GM12872 (cell line): ENCODE data around the gene FRMD4A.

ENCODE experiments used
- TF ChIP-seq, protein P1 (sequence below): IDR thresholded peaks from 3 replicates; pipeline ENCODE4 v1.5.1; 2011; ENCODE audit warnings: low read depth, mild to moderate bottlenecking, low read length, moderate library complexity; ENCODE audit not compliant: insufficient read depth

Gene FRMD4A

DNA sequence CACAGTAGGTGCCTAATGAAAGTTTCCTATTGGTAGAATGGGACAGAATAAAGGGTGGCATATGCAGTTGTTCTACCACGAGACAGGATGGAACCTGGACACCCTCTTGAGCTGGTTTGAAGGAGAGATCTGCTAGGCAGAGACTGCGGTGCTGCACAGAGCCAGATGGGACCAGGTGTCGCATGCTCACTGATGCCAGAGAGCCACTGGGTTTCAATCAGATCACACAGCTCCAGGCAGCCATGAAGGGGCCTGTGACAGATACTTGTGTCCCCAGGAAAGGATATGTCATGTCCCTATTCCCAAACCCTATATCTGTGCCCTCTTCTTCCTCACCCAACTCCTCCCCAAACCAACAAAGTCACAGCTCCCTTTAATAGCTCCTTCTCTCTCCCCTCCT, 508.2 kb downstream of the FRMD4A start:
- TF ChIP-seq, protein P1, sequence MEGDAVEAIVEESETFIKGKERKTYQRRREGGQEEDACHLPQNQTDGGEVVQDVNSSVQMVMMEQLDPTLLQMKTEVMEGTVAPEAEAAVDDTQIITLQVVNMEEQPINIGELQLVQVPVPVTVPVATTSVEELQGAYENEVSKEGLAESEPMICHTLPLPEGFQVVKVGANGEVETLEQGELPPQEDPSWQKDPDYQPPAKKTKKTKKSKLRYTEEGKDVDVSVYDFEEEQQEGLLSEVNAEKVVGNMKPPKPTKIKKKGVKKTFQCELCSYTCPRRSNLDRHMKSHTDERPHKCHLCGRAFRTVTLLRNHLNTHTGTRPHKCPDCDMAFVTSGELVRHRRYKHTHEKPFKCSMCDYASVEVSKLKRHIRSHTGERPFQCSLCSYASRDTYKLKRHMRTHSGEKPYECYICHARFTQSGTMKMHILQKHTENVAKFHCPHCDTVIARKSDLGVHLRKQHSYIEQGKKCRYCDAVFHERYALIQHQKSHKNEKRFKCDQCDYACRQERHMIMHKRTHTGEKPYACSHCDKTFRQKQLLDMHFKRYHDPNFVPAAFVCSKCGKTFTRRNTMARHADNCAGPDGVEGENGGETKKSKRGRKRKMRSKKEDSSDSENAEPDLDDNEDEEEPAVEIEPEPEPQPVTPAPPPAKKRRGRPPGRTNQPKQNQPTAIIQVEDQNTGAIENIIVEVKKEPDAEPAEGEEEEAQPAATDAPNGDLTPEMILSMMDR: no peak

DNA sequence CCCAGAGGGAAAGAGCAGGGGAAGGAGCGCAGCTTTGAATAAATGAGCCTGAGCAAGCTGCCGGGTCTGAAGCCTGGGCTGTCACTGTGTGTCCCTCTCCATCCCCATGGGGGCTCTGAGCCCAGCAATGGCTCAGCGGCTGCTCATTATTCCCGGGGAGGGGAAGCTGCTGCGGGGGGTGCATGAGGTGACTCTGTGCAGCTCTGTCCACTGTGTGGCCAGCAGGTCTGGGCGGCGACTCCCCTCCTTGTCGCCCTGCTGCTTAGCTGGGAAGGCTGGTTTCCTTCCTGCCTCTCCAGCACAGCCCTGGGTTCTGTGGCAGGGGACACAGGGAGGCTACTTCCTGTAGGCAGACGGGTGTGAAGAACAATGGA, 509.8 kb downstream of the FRMD4A start:
- TF ChIP-seq, protein P1: no peak

DNA sequence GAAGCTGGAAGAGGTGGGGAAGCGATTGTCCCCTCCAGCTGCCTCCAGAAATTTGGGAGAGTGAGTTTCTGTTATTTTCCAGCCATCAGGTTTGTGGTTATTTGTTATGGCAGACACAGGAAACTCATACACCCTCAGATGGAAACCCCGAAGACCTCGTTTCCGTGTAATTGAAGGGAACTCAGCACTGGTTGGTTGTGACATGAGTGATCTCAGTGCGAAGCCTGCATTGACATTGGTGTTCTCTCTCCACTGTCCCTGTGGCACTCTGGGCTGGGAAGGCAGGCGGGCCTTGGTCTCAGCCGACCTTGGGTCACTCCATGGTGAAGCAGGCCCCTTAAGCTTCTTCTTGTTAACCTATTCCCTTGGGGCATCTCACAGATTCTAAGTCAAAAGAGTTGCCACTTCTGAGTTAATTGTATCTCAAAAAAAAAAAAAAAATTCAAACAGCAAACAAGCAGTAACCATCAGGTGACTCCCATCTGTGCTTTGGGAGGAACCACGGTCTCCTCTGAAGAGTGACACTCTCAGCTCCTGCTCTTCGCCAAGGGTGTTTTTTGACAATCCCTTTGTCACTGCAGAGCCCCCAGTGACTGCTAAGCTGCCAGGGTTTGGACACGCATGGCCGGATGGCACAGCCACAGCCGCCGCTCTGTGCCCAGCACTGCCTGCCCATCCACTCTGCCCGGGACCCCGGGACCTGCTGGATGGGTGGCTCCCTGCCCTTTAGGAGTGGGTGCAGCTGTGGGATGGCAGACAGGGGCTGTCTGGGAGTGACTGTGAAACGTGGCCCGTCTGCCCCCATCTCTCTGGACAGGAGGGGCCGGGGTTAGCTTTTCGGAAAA, 510.4 kb downstream of the FRMD4A start:
- TF ChIP-seq, protein P1: no peak

DNA sequence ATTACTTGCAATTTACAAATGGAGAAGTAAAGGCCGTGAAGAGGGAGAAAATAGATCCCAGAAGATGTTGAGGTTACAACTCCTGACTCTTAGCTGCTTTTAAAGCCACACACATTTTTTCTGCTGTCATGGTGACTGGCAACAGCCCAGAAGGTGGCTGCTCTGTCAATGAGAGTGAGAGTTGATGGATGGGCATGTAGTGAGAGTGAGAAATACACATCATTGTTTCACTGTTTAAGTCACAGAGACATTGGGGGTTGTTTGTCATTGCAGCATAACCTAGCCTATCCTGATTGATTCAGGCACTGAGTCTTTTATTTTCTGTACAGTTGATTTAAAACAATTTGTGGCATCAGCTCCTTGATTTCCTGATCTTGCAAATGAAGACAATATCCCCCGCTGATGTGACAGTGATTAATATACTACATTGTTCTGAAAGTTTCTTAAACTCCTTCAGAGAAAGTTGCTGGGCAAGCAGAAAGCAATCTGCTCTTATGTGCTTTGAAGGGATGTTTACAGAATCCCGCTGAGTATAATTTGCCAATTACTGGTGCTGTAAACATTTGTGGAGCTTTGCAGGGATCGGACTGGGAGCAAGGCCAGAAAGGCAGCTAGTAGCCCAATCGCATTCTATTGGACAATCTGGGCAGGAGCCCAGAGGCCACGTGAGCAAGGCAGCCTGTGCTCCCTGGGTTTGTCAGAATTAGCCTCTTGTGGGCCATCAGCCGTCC, 514.4 kb downstream of the FRMD4A start:
- TF ChIP-seq, protein P1: no peak

DNA sequence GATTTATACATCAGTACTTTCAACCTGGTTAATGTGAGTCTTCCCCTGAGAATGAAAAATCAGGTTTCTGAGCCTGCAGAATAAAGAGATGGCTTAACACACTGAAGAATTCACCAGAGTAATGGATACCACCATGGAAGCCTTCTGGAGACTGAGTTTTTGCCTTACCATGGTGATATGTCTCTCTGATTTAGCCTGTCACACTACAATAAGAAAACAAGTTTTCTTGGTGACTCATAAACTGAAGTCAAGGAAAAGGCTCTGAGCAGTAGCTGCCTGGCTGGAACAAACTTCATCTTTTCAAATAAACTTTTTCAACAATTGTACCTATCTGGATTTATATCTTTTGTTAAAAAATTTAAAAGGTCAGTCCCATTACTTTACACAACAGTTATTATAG, 515.0 kb downstream of the FRMD4A start:
- TF ChIP-seq, protein P1: no peak

DNA sequence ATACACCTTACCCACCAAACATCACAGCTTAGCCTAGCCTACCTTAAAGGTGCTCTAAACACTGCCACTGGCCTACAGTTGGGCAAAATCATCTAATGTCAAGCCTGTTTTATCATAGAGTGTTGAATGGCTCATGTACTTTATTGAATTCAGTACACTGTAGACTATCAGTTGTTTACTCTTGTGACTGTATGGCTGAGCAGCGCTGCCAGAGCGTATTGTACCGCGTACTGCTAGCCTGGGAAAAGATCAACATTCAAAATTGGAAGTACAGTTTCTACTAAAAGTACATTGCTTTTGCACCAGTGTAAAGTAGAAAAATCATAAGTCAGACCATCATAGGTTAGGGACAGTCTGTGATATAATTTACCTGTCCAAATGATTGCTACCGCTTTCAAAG, 517.2 kb downstream of the FRMD4A start:
- TF ChIP-seq, protein P1: no peak

DNA sequence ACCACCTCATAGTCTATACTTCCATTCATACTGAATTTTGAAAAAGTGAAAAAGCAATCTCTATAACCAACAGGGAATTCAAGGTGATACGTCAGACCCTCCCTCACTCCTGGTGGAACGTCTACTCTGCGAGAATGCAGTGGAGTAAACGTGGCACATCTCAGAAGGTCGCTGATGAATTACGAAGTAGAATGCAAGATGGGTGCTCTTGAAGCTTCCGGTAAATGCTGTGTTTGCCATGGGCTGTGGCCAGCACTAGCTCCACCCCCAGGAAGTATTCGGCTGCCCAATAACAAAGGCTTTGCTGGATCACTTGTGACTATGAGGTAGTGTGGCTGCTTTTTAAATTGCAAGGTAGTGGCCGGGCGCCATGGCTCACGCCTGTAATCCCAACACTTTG, 517.9 kb downstream of the FRMD4A start:
- TF ChIP-seq, protein P1: no peak
